DOHH2 (cell line): ENCODE results near the gene WDR6.

Experiments used
- EZH2phosphoT487 ChIP-seq: fragments of 200-600 bp; sonication (generic); IDR thresholded peaks from 2 replicates; pipeline ENCODE4 v1.6.1; 2017; ENCODE audit warnings: borderline replicate concordance, mild to moderate bottlenecking, antibody characterized with exemption, low read length, moderate library complexity, mixed read lengths
- TF ChIP-seq, protein P1 (sequence below): fragments of 200-600 bp; sonication (generic); IDR thresholded peaks from one replicate; pipeline ENCODE4 v1.5.1; 2014; ENCODE audit warnings: antibody characterized with exemption, mild to moderate bottlenecking, low read depth, low read length; ENCODE audit not compliant: poor library complexity, severe bottlenecking

DNA sequence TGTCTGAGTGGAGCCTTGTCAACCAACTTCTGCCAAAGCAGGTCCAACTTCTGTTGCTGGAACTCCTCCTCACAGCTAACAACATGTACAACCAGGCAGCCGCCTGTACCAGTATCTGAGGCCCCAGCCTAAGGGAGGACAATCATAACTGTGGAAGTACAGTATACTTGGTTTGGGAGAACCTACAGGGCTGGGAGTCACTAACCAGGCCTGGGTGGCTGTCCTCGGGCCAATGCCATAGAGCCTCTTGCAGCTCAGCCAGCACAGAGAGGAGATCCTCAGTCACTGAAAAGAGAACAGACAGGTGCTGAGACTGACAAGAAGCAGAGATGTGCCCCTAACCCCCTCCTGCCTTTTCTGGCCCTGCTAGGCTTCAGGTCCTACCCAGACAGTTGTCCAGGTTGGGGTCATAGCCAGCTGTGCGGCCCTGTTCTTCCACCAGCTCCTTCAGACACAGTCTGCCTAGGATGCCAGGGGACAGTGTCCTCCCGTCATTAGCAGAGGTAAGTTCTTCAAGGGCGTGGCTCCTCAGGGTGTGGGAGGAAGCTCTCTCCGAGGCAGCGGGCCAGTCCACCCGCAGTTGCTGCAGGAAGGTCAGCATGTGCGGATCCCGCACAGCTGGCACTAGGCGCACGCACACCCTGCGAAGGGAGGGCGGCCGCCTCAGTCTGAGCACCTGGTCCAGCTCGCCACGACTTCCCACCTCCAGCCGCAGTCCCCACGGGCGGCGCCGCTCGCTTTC, 10.2 kb downstream of the WDR6 start:
- TF ChIP-seq, protein P1, sequence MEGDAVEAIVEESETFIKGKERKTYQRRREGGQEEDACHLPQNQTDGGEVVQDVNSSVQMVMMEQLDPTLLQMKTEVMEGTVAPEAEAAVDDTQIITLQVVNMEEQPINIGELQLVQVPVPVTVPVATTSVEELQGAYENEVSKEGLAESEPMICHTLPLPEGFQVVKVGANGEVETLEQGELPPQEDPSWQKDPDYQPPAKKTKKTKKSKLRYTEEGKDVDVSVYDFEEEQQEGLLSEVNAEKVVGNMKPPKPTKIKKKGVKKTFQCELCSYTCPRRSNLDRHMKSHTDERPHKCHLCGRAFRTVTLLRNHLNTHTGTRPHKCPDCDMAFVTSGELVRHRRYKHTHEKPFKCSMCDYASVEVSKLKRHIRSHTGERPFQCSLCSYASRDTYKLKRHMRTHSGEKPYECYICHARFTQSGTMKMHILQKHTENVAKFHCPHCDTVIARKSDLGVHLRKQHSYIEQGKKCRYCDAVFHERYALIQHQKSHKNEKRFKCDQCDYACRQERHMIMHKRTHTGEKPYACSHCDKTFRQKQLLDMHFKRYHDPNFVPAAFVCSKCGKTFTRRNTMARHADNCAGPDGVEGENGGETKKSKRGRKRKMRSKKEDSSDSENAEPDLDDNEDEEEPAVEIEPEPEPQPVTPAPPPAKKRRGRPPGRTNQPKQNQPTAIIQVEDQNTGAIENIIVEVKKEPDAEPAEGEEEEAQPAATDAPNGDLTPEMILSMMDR = no peak
- no peak for TF ChIP-seq EZH2phosphoT487
